ENCODE data around the gene AOPEP. TPM values are rescaled to one million over a fixed set of nuclear protein-coding genes. Genes with fewer than 3 reads are reported as not detected.
"Not testable (repeated sequence)": the region's sequence is repeated elsewhere in the genome, so short reads cannot be mapped to it uniquely, and the experiment has no call there.

AOPEP gene
- total RNA-seq, 5 donors from 2014 or later (not counting 1 experiment from before 2014, with no cell fraction given): 10.4 to 14.8 (median 11.3) TPM

DNA sequence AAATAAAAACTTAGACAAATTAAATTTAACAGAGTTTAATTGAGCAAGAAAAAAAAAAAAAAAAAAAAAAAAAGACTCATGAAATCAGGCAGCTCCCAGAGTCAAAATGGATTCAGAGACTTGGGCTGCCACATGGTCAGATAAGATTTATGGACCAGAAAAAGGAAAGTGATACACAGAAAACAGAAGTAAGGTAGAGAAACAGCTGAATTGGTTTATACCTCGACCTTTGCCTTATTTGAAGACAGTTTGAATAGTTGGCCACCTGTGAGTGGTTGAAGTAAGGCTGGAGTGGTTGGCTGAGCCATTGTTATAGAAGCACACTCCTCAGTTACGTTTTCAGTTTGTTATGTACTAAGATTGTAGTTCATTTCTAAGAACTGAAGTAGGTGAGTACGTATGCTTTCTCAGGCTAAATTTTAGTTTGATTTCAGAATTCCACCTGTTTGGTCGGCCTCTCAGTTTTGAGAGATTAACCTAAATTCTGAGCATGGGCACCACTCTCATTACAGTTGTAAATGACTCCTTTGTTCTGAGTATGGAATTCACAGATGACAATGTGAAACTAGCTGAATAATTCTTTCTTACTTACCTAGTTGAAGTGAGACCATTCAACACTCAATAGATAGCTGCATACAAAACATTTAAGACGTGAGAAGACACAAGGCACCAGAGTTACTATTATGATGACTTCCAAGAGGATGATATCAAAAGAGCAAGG is 149.0 kb downstream of the AOPEP start:
- Histone ChIP-seq H3K27me3 (replicated peaks in 1 of 2; ENCODE audit: control insufficient read depth in 2 of 2, extremely low read depth in 1 of 2, insufficient read depth in 2 of 2, low read length in 1 of 2) (no peaks in the 10 kb centered on the region), H3K27ac (ENCODE audit: low read length) (no peak overlapping the region), H3K9me3 (no peaks in the 10 kb centered on the region), H3K4me1 (ENCODE audit: control insufficient read depth in 1 of 2, extremely low read depth in 1 of 2, insufficient read depth in 2 of 2, low read length in 2 of 2) (peaks cover 9 to 23% of the 10 kb centered on the region in 2 experiments), H3K4me3 (ENCODE audit: control insufficient read depth in 1 of 2, extremely low read depth in 1 of 2, low read length in 1 of 2) (no peak overlapping the region), H3K36me3 (ENCODE audit: control insufficient read depth in 2 of 2, extremely low read depth in 1 of 2, insufficient read depth in 1 of 2, low read length in 1 of 2) (no peaks in the 10 kb centered on the region)
- WGBS (ENCODE audit: insufficient coverage): 54% methylated on average over 2 of the region's 5 CpGs
- Mint-ChIP-seq H3K4me3 (no peak overlapping the region), H3K27ac (no peak overlapping the region), H3K36me3 (peaks cover 7% of the 10 kb centered on the region), H3K4me1 (peaks cover 25 to 45% (median 34%) of the 10 kb centered on the region in 3 donors), H3K27me3 (no peaks in the 10 kb centered on the region), H3K9me3 (peaks cover 0 to 5% (median 0%) of the 10 kb centered on the region in 3 donors)
- ChIA-PET POLR2A (no interaction called here), CTCF (interaction anchor here in 1 of 2 donors (0.6 kb wide), 1 partner anchor 197 kb away, joined by 3 read pairs; no protein-coding TSS in a partner anchor)
- DNase-seq: no peak
- ATAC-seq (replicated peaks in 1 of 4): no peak

DNA sequence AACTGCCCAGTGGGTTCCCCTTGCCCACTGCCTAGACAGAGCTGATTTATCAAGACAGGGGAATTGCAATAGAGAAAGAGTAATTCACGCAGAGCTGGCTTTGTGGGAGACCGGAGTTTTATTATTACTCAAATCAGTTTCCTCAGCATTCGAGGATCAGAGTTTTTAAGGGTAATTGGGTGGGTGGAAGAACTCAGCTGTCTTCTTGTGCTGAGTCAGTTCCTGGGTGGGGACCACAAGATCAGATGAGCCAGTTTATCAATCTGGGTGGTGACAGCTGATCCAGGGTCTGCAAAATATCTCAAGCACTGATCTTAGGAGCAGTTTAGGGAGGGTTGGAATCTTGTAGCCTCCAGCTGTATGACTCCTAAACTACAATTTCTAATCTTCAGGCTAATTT is 152.3 kb downstream of the AOPEP start:
- POLR2A ChIA-PET: interaction anchor here (0.5 kb wide), 2 partner anchors 102 to 209 kb away, joined by 3 to 7 read pairs; no protein-coding TSS in a partner anchor
- H3K36me3 ChIP-seq (ENCODE audit: control insufficient read depth in 2 of 2, extremely low read depth in 1 of 2, insufficient read depth in 1 of 2, low read length in 1 of 2); CTCF ChIA-PET; H3K27ac Mint-ChIP-seq; ATAC-seq (replicated peaks in 1 of 4); H3K4me3 Mint-ChIP-seq; H3K27me3 ChIP-seq (replicated peaks in 1 of 2; ENCODE audit: control insufficient read depth in 2 of 2, extremely low read depth in 1 of 2, insufficient read depth in 2 of 2, low read length in 1 of 2); DNase-seq; H3K36me3 Mint-ChIP-seq; H3K9me3 ChIP-seq; H3K4me1 ChIP-seq (ENCODE audit: control insufficient read depth in 1 of 2, extremely low read depth in 1 of 2, insufficient read depth in 2 of 2, low read length in 2 of 2); H3K9me3 Mint-ChIP-seq; H3K27me3 Mint-ChIP-seq; H3K27ac ChIP-seq (ENCODE audit: low read length); H3K4me3 ChIP-seq (ENCODE audit: control insufficient read depth in 1 of 2, extremely low read depth in 1 of 2, low read length in 1 of 2): not testable (repeated sequence)
- peaks cover 11 to 22% (median 17%) of the 10 kb centered on the region in 3 donors for H3K4me1 Mint-ChIP-seq
- WGBS (ENCODE audit: insufficient coverage): no CpG with 5 or more reads among the region's 3 CpGs

DNA sequence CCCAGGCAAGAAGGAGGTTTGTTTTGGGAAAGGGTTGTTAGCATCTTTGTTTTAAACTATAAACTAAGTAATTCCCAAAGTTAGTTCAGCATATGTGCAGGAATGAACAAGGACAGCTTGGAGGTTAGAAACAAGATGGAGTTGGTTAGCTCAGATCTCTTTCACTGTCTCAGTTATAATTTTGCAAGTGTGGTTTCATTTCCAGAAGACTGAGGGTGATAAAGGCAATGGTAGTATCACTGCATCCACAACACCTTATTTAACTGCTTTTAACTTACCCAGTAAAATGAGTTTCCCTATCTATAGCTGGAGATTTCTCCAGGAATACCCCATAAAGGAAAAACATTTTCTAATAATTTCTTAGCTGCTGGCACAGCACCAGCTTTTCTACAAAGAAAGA is 152.7 kb downstream of the AOPEP start:
- DNase-seq (no peak), ATAC-seq (replicated peaks in 1 of 4) (no peak)
- POLR2A ChIA-PET: interaction anchor here (0.5 kb wide), 2 partner anchors 103 to 210 kb away, joined by 3 to 7 read pairs; no protein-coding TSS in a partner anchor
- no peak overlapping the region for H3K27ac ChIP-seq (ENCODE audit: low read length)
- no peak overlapping the region for H3K4me3 ChIP-seq (ENCODE audit: control insufficient read depth in 1 of 2, extremely low read depth in 1 of 2, low read length in 1 of 2)
- Mint-ChIP-seq H3K4me1 (peaks cover 11 to 22% (median 17%) of the 10 kb centered on the region in 3 donors), H3K27ac (no peak overlapping the region), H3K27me3 (no peaks in the 10 kb centered on the region), H3K9me3 (no peaks in the 10 kb centered on the region), H3K36me3 (peaks cover 7% of the 10 kb centered on the region), H3K4me3 (no peak overlapping the region)
- H3K9me3 ChIP-seq: no peaks in the 10 kb centered on the region
- H3K36me3 ChIP-seq (ENCODE audit: control insufficient read depth in 2 of 2, extremely low read depth in 1 of 2, insufficient read depth in 1 of 2, low read length in 1 of 2): no peaks in the 10 kb centered on the region
- CTCF ChIA-PET: interaction anchor here in 1 of 2 donors (0.6 kb wide), 1 partner anchor 138 kb away, joined by 3 read pairs; no protein-coding TSS in a partner anchor
- no peaks in the 10 kb centered on the region for H3K27me3 ChIP-seq (replicated peaks in 1 of 2; ENCODE audit: control insufficient read depth in 2 of 2, extremely low read depth in 1 of 2, insufficient read depth in 2 of 2, low read length in 1 of 2)
- H3K4me1 ChIP-seq (ENCODE audit: control insufficient read depth in 1 of 2, extremely low read depth in 1 of 2, insufficient read depth in 2 of 2, low read length in 2 of 2): peaks cover 0 to 8% of the 10 kb centered on the region in 2 experiments

DNA sequence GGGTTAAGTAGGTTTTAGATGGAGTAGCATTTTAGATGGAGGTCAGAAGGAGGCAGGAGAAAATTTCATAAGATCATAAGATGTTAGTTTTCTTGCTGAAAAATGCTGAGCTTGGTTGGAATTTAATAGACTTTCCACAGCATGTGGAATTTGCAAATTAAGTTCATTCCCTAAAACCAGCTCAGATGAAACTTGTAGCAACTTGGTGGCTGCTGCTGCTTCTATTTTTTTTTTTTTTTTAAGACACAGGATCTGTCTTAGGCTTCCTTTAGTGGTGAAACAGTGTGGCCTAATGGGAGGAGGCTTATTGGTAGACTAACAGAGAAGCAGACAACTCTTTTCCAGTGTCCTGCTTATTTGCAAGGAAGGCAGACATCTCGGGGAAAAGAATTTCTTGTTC is 154.5 kb downstream of the AOPEP start:
- no peaks in the 10 kb centered on the region for H3K27me3 Mint-ChIP-seq
- H3K4me1 Mint-ChIP-seq: peaks cover 11 to 18% (median 17%) of the 10 kb centered on the region in 3 donors
- no peaks in the 10 kb centered on the region for H3K27me3 ChIP-seq (replicated peaks in 1 of 2; ENCODE audit: control insufficient read depth in 2 of 2, extremely low read depth in 1 of 2, insufficient read depth in 2 of 2, low read length in 1 of 2)
- H3K27ac Mint-ChIP-seq: no peak overlapping the region
- no peaks in the 10 kb centered on the region for H3K9me3 ChIP-seq
- DNase-seq: no peak
- no peaks in the 10 kb centered on the region for H3K9me3 Mint-ChIP-seq
- H3K36me3 Mint-ChIP-seq: peaks cover under 1% of the 10 kb centered on the region
- no peaks in the 10 kb centered on the region for H3K36me3 ChIP-seq (ENCODE audit: control insufficient read depth in 2 of 2, extremely low read depth in 1 of 2, insufficient read depth in 1 of 2, low read length in 1 of 2)
- no CpG with 5 or more reads among the region's 1 CpG for WGBS (ENCODE audit: insufficient coverage)
- H3K4me1 ChIP-seq (ENCODE audit: control insufficient read depth in 1 of 2, extremely low read depth in 1 of 2, insufficient read depth in 2 of 2, low read length in 2 of 2): peaks cover 0 to 8% of the 10 kb centered on the region in 2 experiments
- no peak for ATAC-seq (replicated peaks in 1 of 4)
- H3K27ac ChIP-seq (ENCODE audit: low read length): no peak overlapping the region
- H3K4me3 Mint-ChIP-seq: no peak overlapping the region
- CTCF ChIA-PET: interaction anchor here (0.6 to 1.0 kb wide), 2 partner anchors 18 to 986 kb away, joined by 4 read pairs; no protein-coding TSS in a partner anchor
- POLR2A ChIA-PET: no interaction called here
- no peak overlapping the region for H3K4me3 ChIP-seq (ENCODE audit: control insufficient read depth in 1 of 2, extremely low read depth in 1 of 2, low read length in 1 of 2)

DNA sequence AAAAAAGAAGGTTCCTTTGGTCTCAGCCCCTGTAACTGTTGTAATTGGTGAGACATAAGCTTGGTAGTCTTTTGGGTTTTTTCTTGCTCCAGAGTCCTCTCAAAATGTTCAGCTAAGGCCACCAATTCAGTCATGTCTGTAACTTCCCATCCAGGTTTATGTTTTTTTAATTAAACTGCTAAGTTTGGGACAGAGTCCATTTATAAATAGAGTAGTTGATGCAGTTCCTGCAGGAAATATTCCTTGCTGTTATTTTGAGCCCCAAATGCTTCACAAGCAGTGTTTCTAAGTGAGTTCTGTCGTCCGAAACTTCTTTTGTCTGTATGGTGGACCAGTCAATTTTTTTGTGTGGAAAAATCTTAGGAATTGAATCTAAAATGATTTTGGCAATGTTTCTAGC is 155.0 kb downstream of the AOPEP start:
- no peaks in the 10 kb centered on the region for H3K27me3 Mint-ChIP-seq
- H3K4me3 Mint-ChIP-seq: no peak overlapping the region
- ATAC-seq (replicated peaks in 1 of 4) (no peak), DNase-seq (no peak)
- Histone ChIP-seq H3K27ac (ENCODE audit: low read length) (no peak overlapping the region), H3K36me3 (ENCODE audit: control insufficient read depth in 2 of 2, extremely low read depth in 1 of 2, insufficient read depth in 1 of 2, low read length in 1 of 2) (no peaks in the 10 kb centered on the region), H3K27me3 (replicated peaks in 1 of 2; ENCODE audit: control insufficient read depth in 2 of 2, extremely low read depth in 1 of 2, insufficient read depth in 2 of 2, low read length in 1 of 2) (no peaks in the 10 kb centered on the region), H3K4me3 (ENCODE audit: control insufficient read depth in 1 of 2, extremely low read depth in 1 of 2, low read length in 1 of 2) (no peak overlapping the region), H3K4me1 (ENCODE audit: control insufficient read depth in 1 of 2, extremely low read depth in 1 of 2, insufficient read depth in 2 of 2, low read length in 2 of 2) (peaks cover 0 to 8% of the 10 kb centered on the region in 2 experiments), H3K9me3 (no peaks in the 10 kb centered on the region)
- H3K27ac Mint-ChIP-seq: no peak overlapping the region
- CTCF ChIA-PET: interaction anchor here (0.6 to 1.0 kb wide), 2 partner anchors 17 to 986 kb away, joined by 4 read pairs; no protein-coding TSS in a partner anchor
- POLR2A ChIA-PET: no interaction called here
- 100% methylated on average over 1 of the region's 2 CpGs for WGBS (ENCODE audit: insufficient coverage)
- H3K36me3 Mint-ChIP-seq: no peaks in the 10 kb centered on the region
- peaks cover 11 to 18% (median 17%) of the 10 kb centered on the region in 3 donors for H3K4me1 Mint-ChIP-seq
- H3K9me3 Mint-ChIP-seq: no peaks in the 10 kb centered on the region

DNA sequence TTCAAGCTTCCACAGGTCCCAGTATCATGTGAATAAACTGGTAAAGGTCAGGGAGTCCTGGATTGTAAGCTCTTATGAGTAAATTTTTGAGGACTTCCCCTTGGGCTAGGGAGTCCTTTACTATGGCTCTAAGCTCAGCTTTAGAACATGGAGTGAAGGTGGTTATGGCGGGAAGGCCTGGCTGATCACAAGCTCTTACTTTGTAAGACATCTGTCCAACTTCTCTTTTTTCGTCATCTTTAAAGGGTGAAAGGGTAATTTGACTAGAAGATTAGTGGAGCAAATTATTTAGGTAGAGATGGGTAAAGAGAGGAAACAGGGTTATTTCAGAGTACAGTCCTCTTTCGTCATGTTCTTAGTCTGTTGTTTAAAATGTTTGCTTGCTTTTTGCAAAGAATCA is 155.4 kb downstream of the AOPEP start:
- no peak overlapping the region for H3K4me3 ChIP-seq (ENCODE audit: control insufficient read depth in 1 of 2, extremely low read depth in 1 of 2, low read length in 1 of 2)
- CTCF ChIA-PET: no interaction called here
- POLR2A ChIA-PET: no interaction called here
- H3K27me3 ChIP-seq (replicated peaks in 1 of 2; ENCODE audit: control insufficient read depth in 2 of 2, extremely low read depth in 1 of 2, insufficient read depth in 2 of 2, low read length in 1 of 2): no peaks in the 10 kb centered on the region
- DNase-seq: no peak
- no peak for ATAC-seq (replicated peaks in 1 of 4)
- no peaks in the 10 kb centered on the region for H3K27me3 Mint-ChIP-seq
- H3K27ac Mint-ChIP-seq: no peak overlapping the region
- peaks cover 0 to 8% of the 10 kb centered on the region in 2 experiments for H3K4me1 ChIP-seq (ENCODE audit: control insufficient read depth in 1 of 2, extremely low read depth in 1 of 2, insufficient read depth in 2 of 2, low read length in 2 of 2)
- no peaks in the 10 kb centered on the region for H3K36me3 ChIP-seq (ENCODE audit: control insufficient read depth in 2 of 2, extremely low read depth in 1 of 2, insufficient read depth in 1 of 2, low read length in 1 of 2)
- H3K9me3 Mint-ChIP-seq: no peaks in the 10 kb centered on the region
- H3K27ac ChIP-seq (ENCODE audit: low read length): no peak overlapping the region
- H3K36me3 Mint-ChIP-seq: no peaks in the 10 kb centered on the region
- H3K4me1 Mint-ChIP-seq: peaks cover 11 to 18% (median 17%) of the 10 kb centered on the region in 3 donors
- no CpG with 5 or more reads among the region's 3 CpGs for WGBS (ENCODE audit: insufficient coverage)
- no peak overlapping the region for H3K4me3 Mint-ChIP-seq
- H3K9me3 ChIP-seq: no peaks in the 10 kb centered on the region

Data from T-cell (primary cell).